AG08396 (cell line): ENCODE data around the gene KRTAP4-5.
"Not testable (repeated sequence)": the region's sequence is repeated elsewhere in the genome, so short reads cannot be mapped to it uniquely, and the experiment has no call there.

Source experiments
- DNase-seq: peaks from one replicate; pipeline ENCODE4 v3.0.0; 2012; ENCODE audit warnings: low spot score, mixed read lengths

Gene KRTAP4-5

GRCh38 chr17:41149652-41149985, at the start of gene KRTAP4-5:
KRTAP4-5 (minus strand) TSS chr17:41149825; CDS start chr17:41149767, 58 bp downstream.
- DNase-seq, result no peak

GRCh38 chr17:41196068-41196467, 46.4 kb upstream of the KRTAP4-5 start:
- no peak for DNase-seq

- DNase-seq, result no peak
Observed at GRCh38 chr17:41190328-41190727, 40.7 kb upstream of the KRTAP4-5 start.

DNA sequence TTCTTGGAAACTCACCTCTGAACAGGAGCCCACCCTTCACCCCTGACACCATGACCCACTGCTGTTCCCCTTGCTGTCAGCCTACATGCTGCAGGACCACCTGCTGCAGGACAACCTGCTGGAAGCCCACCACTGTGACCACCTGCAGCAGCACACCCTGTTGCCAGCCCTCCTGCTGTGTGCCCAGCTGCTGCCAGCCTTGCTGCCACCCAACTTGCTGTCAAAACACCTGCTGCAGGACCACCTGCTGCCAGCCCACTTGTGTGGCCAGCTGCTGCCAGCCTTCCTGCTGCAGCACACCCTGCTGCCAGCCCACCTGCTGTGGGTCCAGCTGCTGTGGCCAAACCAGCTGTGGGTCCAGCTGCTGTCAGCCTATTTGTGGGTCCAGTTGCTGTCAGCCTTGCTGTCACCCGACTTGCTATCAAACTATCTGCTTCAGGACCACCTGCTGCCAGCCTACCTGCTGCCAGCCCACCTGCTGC, 40.3 kb upstream of the KRTAP4-5 start, which contains the start of gene KRTAP9-1:
Gene KRTAP9-1, plus strand, starts transcription at position 51 of the 482 bp plus-strand sequence. Its CDS starts 0 bp downstream, at position 51.
- not testable (repeated sequence) for DNase-seq

- DNase-seq, result no peak
Observed at GRCh38 chr17:41186872-41187271, 37.2 kb upstream of the KRTAP4-5 start.

DNA sequence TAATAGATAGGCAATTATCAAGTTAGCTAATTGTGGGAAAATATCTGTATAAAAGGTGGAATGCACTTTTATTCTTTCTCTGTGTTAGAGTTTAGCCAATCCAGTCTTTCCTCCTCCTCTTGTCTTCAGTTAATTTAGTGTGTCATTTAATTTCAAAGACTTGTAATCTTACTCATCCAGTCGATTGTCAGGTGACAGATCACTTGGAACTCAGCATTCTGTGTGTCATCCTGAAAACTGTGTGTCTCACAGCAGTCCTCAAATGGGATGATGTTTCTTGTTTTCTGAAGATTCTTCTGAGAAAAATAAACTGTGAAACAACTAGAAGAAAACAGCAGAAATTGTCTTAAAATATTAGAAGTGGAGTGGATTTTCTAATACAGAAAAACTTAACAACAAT, 35.4 kb upstream of the KRTAP4-5 start:
- DNase-seq, result no peak

- DNase-seq, result no peak
Observed at GRCh38 chr17:41184480-41184961, 34.9 kb upstream of the KRTAP4-5 start, which contains the start of gene KRTAP4-1. KRTAP4-1 (minus strand) TSS chr17:41184911; CDS start chr17:41184854, 57 bp downstream.

DNA sequence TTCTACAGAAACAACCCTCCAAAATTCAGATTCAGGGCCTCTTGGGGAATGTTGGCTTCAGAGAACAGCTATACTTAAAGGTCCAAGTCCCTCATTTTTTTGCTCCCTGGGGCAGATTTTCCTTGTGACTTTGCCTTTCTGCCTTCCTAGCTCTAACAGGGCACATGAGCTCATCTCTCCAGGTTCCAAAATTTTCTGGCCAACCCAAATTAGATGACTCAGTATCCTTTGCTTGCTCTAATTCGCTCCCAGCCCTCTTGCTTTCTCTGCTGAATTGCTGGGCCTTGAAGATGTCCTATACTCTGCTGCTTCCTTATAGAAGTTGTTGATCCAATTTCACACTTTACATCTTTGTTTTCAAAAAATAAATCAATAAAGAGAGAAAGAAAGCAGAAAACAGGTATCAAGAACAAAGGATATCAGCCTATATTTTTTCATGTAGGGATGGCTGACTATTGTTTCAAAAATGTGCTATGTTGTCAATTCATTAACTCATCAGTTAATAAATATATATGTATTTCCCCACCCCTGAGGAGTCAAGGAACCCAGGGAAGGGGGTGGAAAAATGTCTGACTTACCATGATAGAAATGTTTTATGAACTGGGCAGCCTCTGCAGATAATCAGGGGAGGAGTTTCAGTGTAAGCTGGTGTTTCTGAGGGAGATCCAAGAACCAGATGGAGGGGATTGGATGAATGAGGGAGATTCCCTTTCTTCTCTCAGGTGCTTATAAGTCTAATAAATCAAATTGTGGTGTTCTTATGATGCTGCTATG, 29.4 kb upstream of the KRTAP4-5 start:
- peak; percentile 16 for DNase-seq

- DNase-seq, result peak; percentile 58
Observed at GRCh38 chr17:41178341-41178740, 28.7 kb upstream of the KRTAP4-5 start.

DNA sequence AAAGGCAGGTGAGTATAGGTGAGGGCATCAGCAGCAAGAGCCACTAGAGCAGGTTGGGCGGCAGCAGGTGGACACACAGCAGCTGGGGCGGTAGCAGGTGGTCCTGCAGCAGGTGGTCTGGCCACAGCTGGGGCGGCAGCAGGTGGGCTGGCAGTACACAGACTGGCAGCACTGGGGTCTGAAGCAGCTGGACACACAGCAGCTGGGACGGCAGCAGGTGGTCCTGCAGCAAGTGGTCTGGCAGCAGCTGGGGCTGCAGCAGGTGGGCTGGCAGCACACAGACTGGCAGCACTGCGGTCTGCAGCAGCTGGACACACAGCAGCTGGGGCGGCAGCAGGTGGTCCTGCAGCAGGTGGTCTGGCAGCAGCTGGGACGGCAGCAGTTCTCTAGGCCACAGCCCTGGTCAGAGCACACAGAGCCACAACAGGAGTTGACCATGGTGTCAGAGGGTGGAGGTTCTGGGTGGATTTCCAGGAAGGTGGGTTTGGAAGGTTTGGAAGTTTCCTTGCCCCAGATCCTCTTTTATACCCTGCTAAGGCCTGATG, 28.2 kb upstream of the KRTAP4-5 start, which contains the start of gene KRTAP4-2:
Gene KRTAP4-2, minus strand, starts transcription at position 495 of the 545 bp plus-strand sequence. Its CDS starts 57 bp downstream, at position 438.
- no peak for DNase-seq

DNA sequence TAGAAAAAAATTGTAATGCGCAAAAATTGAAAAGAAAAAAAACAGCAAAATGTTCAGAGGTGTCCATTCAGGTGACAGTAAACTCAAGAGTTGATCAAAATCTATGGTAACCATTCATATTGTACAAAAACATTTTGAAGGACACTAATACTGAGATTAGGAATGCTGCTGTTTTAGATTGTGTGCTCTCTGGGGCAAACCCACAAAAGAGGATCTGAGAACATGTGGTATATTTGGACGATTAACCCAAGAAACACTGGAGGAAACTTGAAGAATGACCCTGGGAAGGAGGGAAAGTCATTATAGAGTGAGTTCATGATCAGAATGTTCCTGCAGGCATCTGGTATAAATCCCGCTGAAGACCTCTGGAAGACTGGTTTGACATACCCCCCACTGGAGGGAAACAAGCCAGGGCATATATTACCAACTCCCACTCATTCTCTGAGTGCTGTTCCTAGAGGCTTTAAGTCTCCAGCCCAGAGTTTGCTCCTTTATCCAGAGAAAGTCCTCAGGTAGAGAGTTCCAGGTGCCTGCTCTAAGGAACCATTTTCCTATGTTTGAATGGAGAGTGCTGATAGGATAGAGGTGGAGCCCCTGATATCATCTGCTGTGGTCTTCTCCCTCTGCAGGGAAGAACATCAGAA, 27.2 kb upstream of the KRTAP4-5 start:
- DNase-seq, result no peak

DNA sequence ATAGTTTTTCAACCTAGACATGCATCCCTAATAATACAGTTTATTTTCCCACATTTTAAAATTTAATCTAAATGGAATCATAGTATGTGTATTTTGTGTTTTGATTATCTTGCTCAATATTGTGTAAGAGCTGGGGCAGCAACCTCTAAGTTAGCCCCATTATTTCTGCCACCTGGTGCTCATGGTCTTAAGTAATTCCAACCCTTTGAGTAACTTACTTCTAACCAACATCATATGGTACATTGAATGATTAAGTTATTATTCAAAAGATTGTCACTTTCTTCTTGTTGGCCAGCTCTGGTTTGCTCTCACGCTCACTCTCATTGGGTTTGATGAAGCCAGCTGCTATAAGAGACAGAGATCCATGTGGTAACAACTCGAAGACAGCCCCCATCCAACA, 22.3 kb upstream of the KRTAP4-5 start:
- DNase-seq, result no peak

DNA sequence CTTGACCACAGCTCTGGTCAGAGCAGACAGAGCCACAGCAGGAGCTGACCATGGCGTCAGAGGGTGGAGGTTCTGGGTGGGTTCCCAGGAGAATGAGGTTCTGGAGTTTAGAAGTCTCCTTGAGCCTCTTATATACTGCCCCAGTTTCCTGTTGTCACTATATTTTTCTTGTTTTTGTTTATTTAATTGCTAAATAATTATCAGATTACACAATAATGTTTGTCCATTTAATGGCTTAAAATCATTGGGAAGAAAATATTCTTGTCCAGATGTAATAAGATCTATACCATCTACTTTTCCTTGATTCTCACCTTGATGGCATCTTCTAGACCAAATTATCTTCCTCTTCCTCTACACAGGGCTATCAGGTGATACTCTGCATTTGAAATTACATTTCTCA, 18.5 kb upstream of the KRTAP4-5 start, which contains the start of gene KRTAP4-3:
Gene KRTAP4-3, minus strand, starts transcription at position 101 of the 400 bp plus-strand sequence. Its CDS starts 49 bp downstream, at position 52.
- no peak for DNase-seq

DNA sequence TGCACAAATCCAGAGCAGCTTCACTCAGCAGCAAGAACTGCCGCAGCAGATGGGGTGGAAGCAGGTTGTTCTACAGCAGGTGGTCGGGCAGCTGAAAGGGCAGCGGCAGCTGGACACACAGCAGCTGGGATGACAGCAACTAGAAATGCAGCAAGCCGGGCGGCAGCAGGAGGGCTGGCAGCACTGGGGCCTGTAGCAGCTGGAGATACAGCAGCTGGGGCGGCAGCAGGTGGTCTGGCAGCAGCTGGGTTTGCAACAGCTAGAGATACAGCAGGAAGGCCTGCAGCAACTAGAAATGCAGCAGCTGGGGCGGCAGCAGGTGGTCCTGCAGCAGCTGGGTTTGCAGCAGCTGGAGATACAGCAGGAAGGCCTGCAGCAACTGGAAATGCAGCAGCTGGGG, 17.9 kb upstream of the KRTAP4-5 start:
- DNase-seq, result no peak

DNA sequence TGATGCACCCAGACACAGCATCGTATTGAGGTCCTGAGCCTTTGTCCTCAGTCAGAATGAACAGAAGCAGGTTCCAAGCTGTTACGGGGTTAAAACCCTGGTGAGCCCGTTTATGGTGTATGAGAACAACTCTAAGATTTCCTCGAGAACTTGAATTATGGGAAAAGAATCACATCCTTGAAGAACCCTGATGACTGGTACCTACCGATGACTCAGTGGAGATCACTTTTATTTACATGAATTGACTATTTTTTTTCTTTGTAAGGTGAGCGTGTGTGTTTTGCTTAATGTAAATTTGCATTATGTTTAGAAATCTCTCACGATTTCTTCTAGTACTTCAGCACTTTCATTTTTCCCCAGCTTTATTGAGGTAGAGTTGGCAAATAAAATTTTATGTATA, 14.2 kb upstream of the KRTAP4-5 start:
- DNase-seq, result no peak

DNA sequence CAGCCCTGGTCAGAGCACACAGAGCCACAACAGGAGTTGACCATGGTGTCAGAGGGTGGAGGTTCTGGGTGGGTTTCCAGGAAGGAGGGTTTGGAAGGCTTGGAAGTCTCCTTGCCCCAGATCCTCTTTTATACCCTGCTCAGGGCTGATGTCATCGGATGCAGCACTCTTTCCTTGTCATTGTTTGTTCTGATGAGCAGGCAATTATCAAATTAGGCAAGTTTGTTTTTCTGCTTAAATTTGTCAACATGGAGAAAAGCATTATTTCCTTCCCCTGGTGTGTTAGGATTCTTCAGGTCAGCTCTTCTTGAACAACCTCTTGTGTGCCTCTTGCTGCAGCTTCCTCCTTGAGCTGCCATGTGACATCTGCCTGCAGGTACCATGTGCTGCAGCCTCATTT, 11.0 kb upstream of the KRTAP4-5 start, which contains the start of gene KRTAP4-4:
Gene KRTAP4-4, minus strand, starts transcription at position 101 of the 400 bp plus-strand sequence. Its CDS starts 57 bp downstream, at position 44.
- no peak for DNase-seq

GRCh38 chr17:41160190-41160589, 10.6 kb upstream of the KRTAP4-5 start:
- DNase-seq, result not testable (repeated sequence)

GRCh38 chr17:41153856-41154255, 4.2 kb upstream of the KRTAP4-5 start:
- no peak for DNase-seq

DNA sequence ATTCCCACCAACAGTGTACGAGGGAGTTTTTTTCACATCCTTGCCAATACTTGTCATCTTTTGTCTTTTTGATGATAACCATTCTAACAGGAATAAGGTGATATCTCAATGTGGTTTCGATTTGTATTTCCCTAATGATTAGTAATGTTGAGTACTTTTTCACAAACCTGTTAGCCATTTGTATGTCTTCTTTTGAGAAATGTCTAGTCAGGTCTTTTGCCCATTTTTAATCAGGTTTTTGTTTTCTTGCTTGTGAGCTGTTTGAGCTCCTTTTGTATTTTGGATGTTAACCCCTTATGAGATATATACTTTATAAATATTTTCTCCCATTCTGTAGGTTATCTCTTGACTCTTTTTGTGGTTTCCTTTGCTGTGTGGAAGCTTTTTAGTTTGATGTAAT, 1.9 kb upstream of the KRTAP4-5 start:
- DNase-seq, result no peak

DNA sequence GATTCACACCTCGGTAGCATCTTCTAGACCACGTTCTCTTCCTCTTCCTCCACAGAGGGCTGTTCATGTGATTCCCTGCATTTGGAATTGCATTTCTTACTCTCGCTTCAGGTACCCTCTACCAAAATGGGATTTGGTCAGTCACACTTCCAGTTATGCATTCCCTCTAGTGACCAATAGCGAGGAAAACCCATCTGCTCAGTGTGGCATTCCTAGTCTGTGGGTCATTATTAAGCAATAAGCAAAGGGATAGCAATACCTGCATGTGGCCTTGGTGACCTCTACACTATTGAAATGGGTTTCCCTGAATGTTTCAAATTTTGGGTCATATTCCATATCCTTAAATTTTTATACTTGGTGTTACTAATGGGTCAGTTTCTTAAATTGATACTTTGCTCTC, 401 bp upstream of the KRTAP4-5 start:
- no peak for DNase-seq

DNA sequence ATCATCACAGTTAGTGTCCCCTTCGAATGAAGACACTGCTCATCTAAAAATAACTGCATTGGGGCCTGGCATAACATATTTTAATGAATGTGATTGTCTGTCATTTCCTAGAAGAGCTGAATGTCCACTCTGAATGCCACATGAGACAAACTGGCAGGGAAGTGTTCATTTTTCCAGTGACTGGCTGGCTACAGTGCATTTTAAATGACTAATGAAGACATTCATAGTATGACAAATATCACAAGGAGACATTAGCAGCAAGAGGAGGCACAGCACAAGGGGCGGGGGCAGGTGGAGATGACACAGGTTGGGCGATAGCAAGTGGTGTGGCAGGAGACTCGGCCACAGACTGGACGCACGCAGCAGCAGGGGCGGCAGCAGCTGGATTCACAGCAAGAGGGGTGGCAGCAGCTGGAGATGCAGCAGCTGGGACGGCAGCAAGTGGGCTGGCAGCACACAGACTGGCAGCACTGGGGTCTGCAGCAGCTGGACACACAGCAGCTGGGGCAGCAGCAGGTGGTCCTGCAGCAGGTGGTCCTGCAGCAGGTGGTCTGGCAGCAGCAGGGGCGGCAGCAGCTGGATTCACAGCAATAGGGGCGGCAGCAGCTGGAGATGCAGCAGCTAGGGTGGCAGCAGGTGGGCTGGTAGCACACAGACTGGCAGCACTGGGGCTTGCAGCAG, 514 bp downstream of the KRTAP4-5 start:
- not testable (repeated sequence) for DNase-seq
